Gastroesophageal sphincter (tissue), 4 donors: Measurements from ENCODE around the gene FRRS1. TPM values are rescaled to one million over a fixed set of nuclear protein-coding genes. Genes with fewer than 3 reads are reported as not detected.

Experiments used
- ATAC-seq: fragments of 150-250 bp; one replicate; pipeline ENCODE4 v1.9.1; 2016; ENCODE audit warnings: mild to moderate bottlenecking, moderate library complexity
- H3K27ac ChIP-seq, 4 donors: fragments of 200-600 bp; sonication (generic) in 3 of 4; 1 replicate in 3 of 4; 2 replicates in 1 of 4; pipeline ENCODE4 v1.5.1; 2016 to 2019
- H3K27me3 ChIP-seq: fragments of 200-600 bp; sonication (generic); one replicate; pipeline ENCODE4 v1.5.1; 2019
- H3K36me3 ChIP-seq, 2 donors: fragments of 200-600 bp; sonication (generic); one replicate each; pipeline ENCODE4 v1.5.1; 2019; ENCODE audit warnings: control low read depth in 1 of 2
- H3K4me1 ChIP-seq, 3 donors: fragments of 200-600 bp; sonication (generic); 1 replicate in 2 of 3; 2 replicates in 1 of 3; pipeline ENCODE4 v1.5.1; 2016 to 2019; ENCODE audit warnings: control low read depth in 2 of 3
- H3K4me3 ChIP-seq, 2 donors: fragments of 200-600 bp; sonication (generic); one replicate each; pipeline ENCODE4 v1.5.1; 2019; ENCODE audit warnings: mild to moderate bottlenecking in 1 of 2, moderate library complexity in 1 of 2
- H3K9me3 ChIP-seq, 3 donors: fragments of 200-600 bp; sonication (generic); one replicate each; pipeline ENCODE4 v1.5.1; 2017 to 2019; ENCODE audit warnings: control low read depth in 2 of 3
- CTCF ChIP-seq, 4 experiments: fragments of 200-600 bp in 2 of 4; fragments of 450-650 bp in 2 of 4; sonication (generic) in 1 of 4; IDR thresholded peaks; one replicate each; pipeline ENCODE4 v1.5.1; 2017 to 2019; ENCODE audit warnings: antibody characterized with exemption in 4 of 4, mild to moderate bottlenecking in 2 of 4, moderate library complexity in 2 of 4
- EP300 ChIP-seq: sonication (generic); formaldehyde crosslinking; IDR thresholded peaks from one replicate; pipeline ENCODE4 v1.6.1; 2017; ENCODE audit warnings: antibody characterized with exemption, mild to moderate bottlenecking
- POLR2A ChIP-seq, 2 donors: fragments of 450-650 bp; IDR thresholded peaks; one replicate each; pipeline ENCODE4 v1.6.1; 2017; ENCODE audit warnings: antibody characterized with exemption in 2 of 2, mild to moderate bottlenecking in 2 of 2, moderate library complexity in 1 of 2
- POLR2AphosphoS5 ChIP-seq: sonication (generic); formaldehyde crosslinking; IDR thresholded peaks from one replicate; pipeline ENCODE4 v1.6.1; 2017; ENCODE audit warnings: antibody characterized with exemption
- WGBS, 2 donors: methylation state at CpG; one replicate each; pipeline ENCODE4 v1.1.5; 2018; ENCODE audit warnings: low coverage in 1 of 2; 5-methylcytosine and 5-hydroxymethylcytosine counted together
- total RNA-seq, 4 donors: library from RNA; depleted of rRNA; stranded (reverse); fragments of >200 nt; gene quantifications; one replicate each; pipeline ENCODE4 v1.1.0, GENCODE V29; 2016

FRRS1 gene
- total RNA-seq, 4 donors from 2014 or later: 2.5 to 5.3 (median 3.1) TPM

GRCh38 chr1:99717005-99717404 is 49.4 kb downstream of the FRRS1 start:
- Histone ChIP-seq H3K4me1 (no peaks in the 10 kb centered on the region), H3K27ac (no peak overlapping the region), H3K4me3 (no peak overlapping the region), H3K36me3 (peaks cover 0 to 30% of the 10 kb centered on the region in 2 donors), H3K9me3 (no peaks in the 10 kb centered on the region), H3K27me3 (no peaks in the 10 kb centered on the region)
- ATAC-seq: no peak
- TF ChIP-seq POLR2A (IDR thresholded peaks at IDR 0.05): no peak
- TF ChIP-seq CTCF (IDR thresholded peaks at IDR 0.05): no peak
- no peak for TF ChIP-seq EP300
- TF ChIP-seq POLR2AphosphoS5: no peak
- 83 to 88% methylated on average over 1 of the region's 1 CpG for WGBS, 2 donors

- no peak for ATAC-seq
- whole genome bisulfite sequencing, 2 donors: 95 to 98% methylated on average over 2 of the region's 2 CpGs
- Histone ChIP-seq H3K27me3 (no peaks in the 10 kb centered on the region), H3K4me1 (no peaks in the 10 kb centered on the region), H3K27ac (no peak overlapping the region), H3K36me3 (peaks cover 0 to 38% of the 10 kb centered on the region in 2 donors), H3K4me3 (no peak overlapping the region), H3K9me3 (no peaks in the 10 kb centered on the region)
- TF ChIP-seq POLR2A (IDR thresholded peaks at IDR 0.05) (no peak), CTCF (IDR thresholded peaks at IDR 0.05) (no peak), EP300 (no peak), POLR2AphosphoS5 (no peak)
Measured at GRCh38 chr1:99713006-99713405, 53.4 kb downstream of the FRRS1 start.

GRCh38 chr1:99710994-99711393 is 55.4 kb downstream of the FRRS1 start:
- no peak overlapping the region for H3K4me3 ChIP-seq
- peaks cover 0 to 31% of the 10 kb centered on the region in 2 donors for H3K36me3 ChIP-seq
- H3K9me3 ChIP-seq: no peaks in the 10 kb centered on the region
- H3K4me1 ChIP-seq: no peaks in the 10 kb centered on the region
- TF ChIP-seq EP300 (no peak), POLR2AphosphoS5 (no peak), POLR2A (IDR thresholded peaks at IDR 0.05) (no peak), CTCF (IDR thresholded peaks at IDR 0.05) (no peak)
- H3K27me3 ChIP-seq: no peaks in the 10 kb centered on the region
- WGBS, 2 donors: 94 to 95% methylated on average over 4 of the region's 4 CpGs
- H3K27ac ChIP-seq: no peak overlapping the region
- no peak for ATAC-seq

GRCh38 chr1:99707535-99708142 is 58.8 kb downstream of the FRRS1 start:
- Histone ChIP-seq H3K27ac (no peak overlapping the region), H3K4me3 (no peak overlapping the region), H3K4me1 (peaks cover 0 to 3% (median 0%) of the 10 kb centered on the region in 3 donors), H3K27me3 (no peaks in the 10 kb centered on the region), H3K9me3 (no peaks in the 10 kb centered on the region), H3K36me3 (peaks cover 0 to 21% of the 10 kb centered on the region in 2 donors)
- WGBS, 2 donors: 25% methylated on average over 2 to 4 of the region's 4 CpGs
- ATAC-seq: peak; percentile 70
- TF ChIP-seq EP300 (no peak), CTCF (IDR thresholded peaks at IDR 0.05) (peak; percentile 75 to 87 (median 84))

- Histone ChIP-seq H3K27ac (peak overlapping the region in 1 of 4 donors; percentile 24), H3K36me3 (peaks cover 0 to 5% of the 10 kb centered on the region in 2 donors), H3K4me1 (peaks cover 0 to 3% (median 0%) of the 10 kb centered on the region in 3 donors), H3K9me3 (no peaks in the 10 kb centered on the region), H3K4me3 (no peak overlapping the region), H3K27me3 (no peaks in the 10 kb centered on the region)
- no peak for TF ChIP-seq CTCF (IDR thresholded peaks at IDR 0.05)
- ATAC-seq: no peak
Measured at GRCh38 chr1:99705385-99705784, 61.0 kb downstream of the FRRS1 start.
